Activated T-cell treated with anti-CD3 and anti-CD28 coated beads for 48 hours (primary cell): Measurements from ENCODE around the gene CCNB3.

Experiments used
- DNase-seq: peaks from one replicate; pipeline ENCODE4 v3.0.0-alpha.2; 2020; ENCODE audit warnings: low read depth

CCNB3 gene

DNA sequence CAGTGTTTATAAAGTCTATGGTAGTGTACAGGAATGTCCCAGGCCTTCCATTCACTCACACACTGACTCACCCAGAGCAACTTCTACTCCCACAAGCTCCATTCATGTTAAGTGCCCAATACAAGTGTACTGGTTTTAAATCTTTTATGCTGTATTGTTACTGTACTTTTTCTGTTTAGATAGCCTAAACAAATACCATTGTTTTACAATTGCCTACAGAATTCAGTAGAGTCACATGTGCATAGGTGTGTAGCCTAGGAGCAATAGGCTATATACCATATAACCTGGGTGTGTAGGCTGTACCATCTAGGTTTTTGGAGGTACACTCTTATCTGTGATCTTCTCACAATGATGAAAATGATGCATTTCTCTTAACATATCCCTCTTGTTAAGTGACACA is 139.4 kb downstream of the CCNB3 start:
- DNase-seq: no peak

DNA sequence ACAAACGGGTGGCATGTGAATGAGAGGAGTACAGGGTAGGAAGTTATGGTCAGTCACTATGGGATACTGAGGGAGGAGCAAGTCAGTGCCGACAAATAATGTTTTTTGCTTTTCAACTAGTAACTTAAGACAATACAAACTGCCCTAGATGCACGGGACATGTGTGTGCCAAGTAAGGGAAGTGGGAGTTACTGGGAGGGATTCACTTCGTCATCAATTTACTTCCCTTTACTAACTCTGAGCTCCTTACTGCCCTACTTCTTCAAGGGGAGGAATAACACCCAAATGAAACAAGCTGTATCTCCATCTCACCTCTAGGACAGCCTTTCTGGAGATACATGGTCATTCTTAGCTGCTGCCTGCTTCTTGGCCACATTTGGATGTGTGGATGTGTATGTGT is 168.4 kb downstream of the CCNB3 start:
- no peak for DNase-seq

DNA sequence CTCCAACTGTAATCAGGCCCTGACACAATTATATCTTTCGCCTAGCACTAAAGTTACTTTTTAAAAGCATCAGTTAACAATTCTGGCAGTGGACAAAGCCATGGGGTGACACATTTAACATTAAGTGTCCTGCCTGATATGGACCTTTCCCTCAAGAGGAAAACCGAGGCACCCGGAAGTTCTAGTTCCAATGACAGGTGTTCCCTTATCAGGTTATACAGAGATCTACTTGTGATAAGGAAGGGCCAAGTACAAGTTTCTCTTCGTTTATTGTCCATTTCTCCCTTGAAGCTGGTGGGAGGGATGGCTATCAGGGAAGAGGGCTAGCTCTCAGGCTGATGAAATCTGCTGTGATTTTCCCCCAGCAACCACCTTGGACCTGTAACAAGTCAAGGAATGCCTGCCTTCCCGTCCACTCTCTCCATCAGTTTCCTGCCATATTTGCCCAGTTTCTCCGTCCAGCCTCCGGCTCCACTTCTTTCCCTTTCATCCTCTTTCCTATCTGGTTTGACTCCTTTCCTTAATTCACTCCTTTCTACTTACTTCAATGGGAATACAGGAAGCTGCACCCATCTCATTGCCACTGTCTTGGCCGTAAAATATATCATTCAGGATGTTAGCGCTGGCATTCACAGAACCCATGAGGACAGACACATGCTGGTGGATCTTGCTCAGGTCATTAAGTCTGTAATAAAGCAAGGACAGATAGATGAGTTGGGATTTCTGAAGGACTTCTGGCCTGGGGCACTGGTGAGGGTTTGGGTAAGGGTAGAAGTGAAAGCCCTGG is 171.1 kb downstream of the CCNB3 start:
- no peak for DNase-seq

DNA sequence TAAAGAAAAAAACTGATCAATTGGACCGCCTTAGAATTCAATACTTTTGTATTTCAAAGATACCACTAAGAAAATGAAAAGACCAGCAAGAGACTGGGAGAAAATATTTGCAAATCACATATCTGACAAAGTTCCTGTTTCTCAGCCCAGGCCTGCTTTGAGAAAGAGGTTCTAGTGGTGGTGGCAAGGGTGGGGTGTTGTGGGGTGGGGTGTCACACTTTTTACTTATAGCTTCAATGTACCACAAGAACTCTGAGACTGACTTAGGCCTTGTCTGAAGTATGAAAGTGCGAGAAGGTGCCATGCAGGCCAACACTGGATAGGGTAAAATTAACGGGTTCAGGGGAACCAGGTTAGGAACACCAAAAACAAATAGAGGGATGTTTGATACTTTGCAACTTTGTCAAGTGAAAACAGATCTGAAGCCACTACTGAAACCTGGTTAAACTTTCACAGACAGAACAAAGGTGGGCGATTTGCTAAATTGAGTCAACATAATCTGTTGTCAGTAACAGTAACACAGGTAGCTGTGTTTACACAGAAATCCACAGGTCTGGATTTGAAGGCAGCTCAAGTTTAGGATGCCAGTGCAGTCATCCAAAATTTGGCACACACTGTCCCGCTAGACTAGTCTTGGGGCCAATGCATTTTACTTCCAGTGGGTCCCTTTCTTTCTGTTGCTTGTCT is 177.3 kb downstream of the CCNB3 start:
- DNase-seq: no peak

DNA sequence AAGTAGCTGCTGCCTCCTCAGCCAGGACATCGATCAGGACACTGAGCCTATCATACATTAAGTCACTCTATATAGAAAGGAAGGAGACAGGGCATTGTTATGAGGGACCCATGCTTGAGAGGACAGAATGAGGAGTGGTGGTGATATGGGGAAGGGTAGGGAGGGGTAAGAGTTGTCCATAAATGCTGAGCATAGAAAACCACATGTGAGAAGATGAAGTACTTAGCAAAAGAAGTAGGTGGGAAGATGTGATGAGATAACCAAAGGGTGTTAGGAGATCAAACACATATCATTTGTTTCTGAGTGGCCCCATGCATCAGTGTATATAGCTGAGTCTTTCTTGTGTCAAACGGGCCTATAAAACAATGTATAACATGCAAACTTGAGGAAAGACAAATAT is 182.0 kb downstream of the CCNB3 start:
- DNase-seq: no peak

DNA sequence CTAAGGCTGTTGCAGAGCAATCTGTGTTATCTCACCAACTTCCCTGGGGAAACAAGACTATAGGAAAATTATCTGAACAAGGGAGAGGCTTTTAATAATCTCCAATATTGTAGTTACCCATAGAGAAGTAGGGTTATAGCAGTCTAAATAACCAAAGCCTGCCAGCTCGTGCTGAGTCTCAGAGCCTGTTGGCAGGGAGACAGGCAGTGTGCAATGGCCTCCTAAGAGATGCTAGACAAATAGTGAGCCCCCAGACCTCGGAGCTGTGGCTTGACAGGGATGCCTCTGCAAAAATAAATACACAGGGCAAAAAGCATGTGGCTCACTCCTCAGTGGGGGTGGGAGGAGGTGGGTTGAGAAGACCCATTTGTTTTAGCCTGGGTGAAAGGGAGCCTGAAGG is 189.3 kb downstream of the CCNB3 start:
- DNase-seq: no peak
